H9 (cell line): Measurements from ENCODE around the gene BTBD6. TPM values are rescaled to one million over a fixed set of nuclear protein-coding genes. Genes with fewer than 3 reads are reported as not detected.

Experiments
- DNase-seq: peaks from one replicate; pipeline ENCODE4 v3.0.0-alpha.2; 2017
- H2AFZ ChIP-seq: one replicate; pipeline ENCODE4 v1.6.1; 2013; ENCODE audit warnings: mild to moderate bottlenecking, low read length, control low read depth, moderate library complexity
- H2AK5ac ChIP-seq: 2 replicates; pipeline ENCODE4 v1.6.1; 2013; ENCODE audit warnings: low read length, control low read depth, mixed read lengths; ENCODE audit not compliant: insufficient read length
- H2BK120ac ChIP-seq: one replicate; pipeline ENCODE4 v1.6.1; 2013; ENCODE audit warnings: low read depth, mild to moderate bottlenecking, low read length, control low read depth, inconsistent platforms; ENCODE audit not compliant: poor library complexity, severe bottlenecking
- H2BK12ac ChIP-seq: 2 replicates; pipeline ENCODE4 v1.6.1; 2013; ENCODE audit warnings: low read length, control low read depth, mixed read lengths, low read depth; ENCODE audit not compliant: insufficient read length
- H2BK15ac ChIP-seq: 2 replicates; pipeline ENCODE4 v1.6.1; 2013; ENCODE audit warnings: low read depth, low read length, control low read depth
- H2BK20ac ChIP-seq: one replicate; pipeline ENCODE4 v1.6.1; 2013; ENCODE audit warnings: low read depth, mild to moderate bottlenecking, low read length, control low read depth, inconsistent platforms; ENCODE audit not compliant: poor library complexity, severe bottlenecking
- H2BK5ac ChIP-seq: 2 replicates; pipeline ENCODE4 v1.6.1; 2013; ENCODE audit warnings: low read length, control low read depth, mixed read lengths; ENCODE audit not compliant: insufficient read length
- H3K14ac ChIP-seq: 2 replicates; pipeline ENCODE4 v1.6.1; 2013; ENCODE audit warnings: low read length, control low read depth; ENCODE audit not compliant: insufficient read depth
- H3K18ac ChIP-seq: 2 replicates; pipeline ENCODE4 v1.6.1; 2013; ENCODE audit warnings: low read depth, mild to moderate bottlenecking, mixed read lengths, low read length, control low read depth; ENCODE audit not compliant: insufficient read length
- H3K23ac ChIP-seq: 2 replicates; pipeline ENCODE4 v1.6.1; 2013; ENCODE audit warnings: low read length, control low read depth, mixed read lengths, low read depth; ENCODE audit not compliant: insufficient read length
- H3K23me2 ChIP-seq: 2 replicates; pipeline ENCODE4 v1.6.1; 2013; ENCODE audit warnings: low read depth, mild to moderate bottlenecking, mixed read lengths, low read length, control low read depth; ENCODE audit not compliant: insufficient read length, poor library complexity, severe bottlenecking
- H3K27ac ChIP-seq: 2 replicates; pipeline ENCODE4 v1.5.1; 2013; ENCODE audit warnings: low read length, control low read depth, mixed read lengths, low read depth; ENCODE audit not compliant: insufficient read length
- H3K27me3 ChIP-seq: 2 replicates; pipeline ENCODE4 v1.6.1; 2013; ENCODE audit warnings: low read length, control low read depth, inconsistent platforms; ENCODE audit not compliant: insufficient read depth
- H3K4ac ChIP-seq: 2 replicates; pipeline ENCODE4 v1.6.1; 2013; ENCODE audit warnings: low read depth, mild to moderate bottlenecking, control low read depth, inconsistent platforms, low read length, moderate library complexity
- H3K4me1 ChIP-seq: 2 replicates; pipeline ENCODE4 v1.6.1; 2013; ENCODE audit warnings: low read length, control low read depth, inconsistent platforms; ENCODE audit not compliant: insufficient read depth
- H3K4me2 ChIP-seq: 2 replicates; pipeline ENCODE4 v1.6.1; 2013; ENCODE audit warnings: low read length, control low read depth, mixed read lengths; ENCODE audit not compliant: insufficient read length, insufficient read depth
- H3K56ac ChIP-seq: 2 replicates; pipeline ENCODE4 v1.6.1; 2013; ENCODE audit warnings: low read depth, mild to moderate bottlenecking, mixed read lengths, low read length, control low read depth; ENCODE audit not compliant: insufficient read length
- H3K79me1 ChIP-seq: 2 replicates; pipeline ENCODE4 v1.6.1; 2013; ENCODE audit warnings: low read depth, mild to moderate bottlenecking, moderate library complexity, low read length, control low read depth, inconsistent platforms; ENCODE audit not compliant: insufficient read depth, poor library complexity, severe bottlenecking
- H3K79me2 ChIP-seq: 2 replicates; pipeline ENCODE4 v1.6.1; 2013; ENCODE audit warnings: low read length, control low read depth, inconsistent platforms; ENCODE audit not compliant: insufficient read depth
- H3K9ac ChIP-seq: 2 replicates; pipeline ENCODE4 v1.6.1; 2013; ENCODE audit warnings: low read length, control low read depth, mixed read lengths; ENCODE audit not compliant: insufficient read length; ENCODE audit errors: extremely low read depth
- H3K9me3 ChIP-seq: one replicate; pipeline ENCODE4 v1.6.1; 2013; ENCODE audit warnings: low read depth, low read length, inconsistent platforms; ENCODE audit not compliant: control insufficient read depth
- H3T11ph ChIP-seq: one replicate; pipeline ENCODE4 v1.6.1; 2013; ENCODE audit warnings: mild to moderate bottlenecking, low read length, control low read depth, inconsistent platforms
- H4K20me1 ChIP-seq: one replicate; pipeline ENCODE4 v1.6.1; 2013; ENCODE audit not compliant: control insufficient read depth, insufficient read length, insufficient read depth
- H4K5ac ChIP-seq: 2 replicates; pipeline ENCODE4 v1.6.1; 2013; ENCODE audit warnings: low read depth, mild to moderate bottlenecking, mixed read lengths, low read length, control low read depth; ENCODE audit not compliant: insufficient read length
- H4K8ac ChIP-seq: replicated peaks from 2 replicates; pipeline ENCODE4 v1.6.1; 2013; ENCODE audit warnings: low read length, control low read depth, mixed read lengths, low read depth; ENCODE audit not compliant: insufficient read length
- H4K91ac ChIP-seq: 2 replicates; pipeline ENCODE4 v1.6.1; 2013; ENCODE audit warnings: low read depth, mild to moderate bottlenecking, moderate library complexity, mixed read lengths, low read length, control low read depth; ENCODE audit not compliant: insufficient read length
- H3K27ac Mint-ChIP-seq, 3 experiments: 2 replicates in 2 of 3; 3 replicates in 1 of 3; pipeline ENCODE4 v1.8.0; 2020 to 2021; ENCODE audit warnings: mixed read lengths in 3 of 3, mild to moderate bottlenecking in 1 of 3, moderate library complexity in 1 of 3
- H3K27me3 Mint-ChIP-seq: 2 replicates; pipeline ENCODE4 v1.8.0; 2021; ENCODE audit warnings: low read depth, mild to moderate bottlenecking, moderate library complexity, mixed read lengths
- H3K36me3 Mint-ChIP-seq, 3 experiments: 2 replicates in 2 of 3; 3 replicates in 1 of 3; pipeline ENCODE4 v1.8.0; 2020 to 2021; ENCODE audit warnings: low read depth in 3 of 3, mixed read lengths in 3 of 3; ENCODE audit not compliant: insufficient read depth in 1 of 3
- H3K4me1 Mint-ChIP-seq, 2 experiments: 2 replicates each; pipeline ENCODE4 v1.8.0; 2020; ENCODE audit warnings: mixed read lengths in 2 of 2
- H3K4me3 Mint-ChIP-seq, 2 experiments: 2 replicates in 1 of 2; 3 replicates in 1 of 2; pipeline ENCODE4 v1.8.0; 2020 to 2021; ENCODE audit warnings: mild to moderate bottlenecking in 2 of 2, mixed read lengths in 2 of 2, moderate library complexity in 1 of 2
- H3K9me3 Mint-ChIP-seq, 2 experiments: 2 replicates in 1 of 2; 3 replicates in 1 of 2; pipeline ENCODE4 v1.8.0; 2020; ENCODE audit warnings: mild to moderate bottlenecking in 2 of 2, mixed read lengths in 2 of 2, moderate library complexity in 1 of 2
- CTCF ChIP-seq: fragments of 200-600 bp; sonication (generic); conservative IDR thresholded peaks from 3 replicates; pipeline ENCODE4 v1.8.0; 2021; ENCODE audit warnings: antibody characterized with exemption, mild to moderate bottlenecking
- WGBS: extraction: QIAGEN DNeasy Blood & Tissue Kit; methylation state at CpG from one replicate; pipeline ENCODE4 v1.1.7; 2013; ENCODE audit warnings: missing lambda C conversion rate, low lambda C conversion rate, mixed read lengths; ENCODE audit not compliant: insufficient read length; ENCODE audit errors: extremely low coverage; 5-methylcytosine and 5-hydroxymethylcytosine counted together
- total RNA-seq: library from RNA; stranded (reverse); gene quantifications from 2 replicates; pipeline ENCODE4 v1.2.1, GENCODE V29; 2021

Gene BTBD6
- total RNA-seq, 1 experiment from 2014 or later = 23.3 TPM

- no peak for TF ChIP-seq CTCF
- Mint-ChIP-seq H3K27me3 (peaks cover 13% of the 10 kb centered on the region), H3K36me3 (no peaks in the 10 kb centered on the region), H3K9me3 (no peaks in the 10 kb centered on the region), H3K27ac (no peak overlapping the region), H3K4me1 (peaks cover 0 to 3% of the 10 kb centered on the region in 2 experiments; a peak in 3 of 4 replicates), H3K4me3 (no peak overlapping the region)
- H3K9me3 ChIP-seq = no peaks in the 10 kb centered on the region
- no peak overlapping the region for H2AFZ ChIP-seq
- H2BK5ac ChIP-seq = no peak overlapping the region
- no peak overlapping the region for H3K4me2 ChIP-seq
- no peak overlapping the region for H4K8ac ChIP-seq
- no peak overlapping the region for H4K5ac ChIP-seq
- H3K9ac ChIP-seq = no peak overlapping the region
- H2BK12ac ChIP-seq = no peak overlapping the region
- no peaks in the 10 kb centered on the region for H3K27me3 ChIP-seq
- H3K27ac ChIP-seq = no peak overlapping the region
- H4K20me1 ChIP-seq = no peaks in the 10 kb centered on the region
- no peak overlapping the region for H3K4ac ChIP-seq
- no peak overlapping the region for H2BK20ac ChIP-seq
- H2AK5ac ChIP-seq = no peak overlapping the region
- no peak overlapping the region for H3K18ac ChIP-seq
- H3K14ac ChIP-seq = no peak overlapping the region
- no peaks in the 10 kb centered on the region for H3K79me1 ChIP-seq
- no peak overlapping the region for H4K91ac ChIP-seq
- no peak overlapping the region for H2BK120ac ChIP-seq
- H3T11ph ChIP-seq = no peak overlapping the region
- WGBS = no CpG with 5 or more reads among the region's 6 CpGs
- H3K23me2 ChIP-seq = no peaks in the 10 kb centered on the region
- H3K4me1 ChIP-seq = no peaks in the 10 kb centered on the region
- no peak for DNase-seq
- no peak overlapping the region for H2BK15ac ChIP-seq
- H3K56ac ChIP-seq = no peak overlapping the region
- no peaks in the 10 kb centered on the region for H3K79me2 ChIP-seq
- H3K23ac ChIP-seq = no peak overlapping the region
Measured at GRCh38 chr14:105203701-105204100, 44.6 kb upstream of the BTBD6 start.
